H1 (cell line): ENCODE data around the gene OPCML. TPM values are rescaled to one million over a fixed set of nuclear protein-coding genes. Genes with fewer than 3 reads are reported as not detected.

Experiments used
- CTCF ChIA-PET: fragments of 300-600 bp; sonication (Branson Sonifier 250); formaldehyde crosslinking; loops from one replicate; lab custom pipeline; 2021; ENCODE audit not compliant: partially characterized antibody; lab: Charles Lee
- POLR2A ChIA-PET: fragments of 300-600 bp; sonication (Branson Sonifier 250); formaldehyde crosslinking; loops from one replicate; lab custom pipeline; 2021; ENCODE audit warnings: inconsistent platforms; ENCODE audit not compliant: partially characterized antibody; lab: Charles Lee
- DNase-seq, 2 experiments: peaks; one replicate each; pipeline versions ENCODE4 v3.0.0 to v3.0.0-alpha.2; 2010 to 2022; ENCODE audit warnings: low spot score in 2 of 2, low read depth in 1 of 2, mixed read lengths in 1 of 2
- FAIRE-seq: peaks from 2 replicates; lab custom pipeline; 2011; peaks lifted over from hg19 to GRCh38; lab: Jason Lieb, UNC
- H2AFZ ChIP-seq: 2 replicates; pipeline ENCODE4 v1.8.1; 2012; ENCODE audit warnings: low read length, inconsistent platforms
- H2AK5ac ChIP-seq: 2 replicates; pipeline ENCODE4 v1.6.1; 2013; ENCODE audit warnings: low read depth, low read length
- H2BK120ac ChIP-seq: replicated peaks from 2 replicates; pipeline ENCODE3; 2013; ENCODE audit warnings: low read depth, low read length, inconsistent platforms
- H2BK12ac ChIP-seq: 2 replicates; pipeline ENCODE4 v1.6.1; 2013; ENCODE audit warnings: low read depth, low read length
- H2BK15ac ChIP-seq: 2 replicates; pipeline ENCODE4 v1.6.1; 2013; ENCODE audit warnings: low read length
- H2BK20ac ChIP-seq: 2 replicates; pipeline ENCODE4 v1.6.1; 2013; ENCODE audit warnings: low read length
- H2BK5ac ChIP-seq: 2 replicates; pipeline ENCODE4 v1.6.1; 2013; ENCODE audit warnings: low read depth, low read length
- H3K14ac ChIP-seq: 2 replicates; pipeline ENCODE4 v1.6.1; 2013; ENCODE audit warnings: inconsistent platforms; ENCODE audit not compliant: insufficient read length
- H3K18ac ChIP-seq: 2 replicates; pipeline ENCODE4 v1.6.1; 2013; ENCODE audit warnings: low read length; ENCODE audit errors: extremely low read depth
- H3K23ac ChIP-seq: 2 replicates; pipeline ENCODE4 v1.6.1; 2013; ENCODE audit warnings: inconsistent platforms; ENCODE audit not compliant: insufficient read length
- H3K23me2 ChIP-seq: 2 replicates; pipeline ENCODE4 v1.6.1; 2013; ENCODE audit warnings: low read depth, low read length
- H3K27ac ChIP-seq: 2 replicates; pipeline ENCODE4 v1.6.1; 2011; ENCODE audit warnings: low read depth, low read length, inconsistent platforms
- H3K27me3 ChIP-seq, 4 experiments: replicated peaks in 1 of 4; 1 replicate in 1 of 4; 2 replicates in 3 of 4; pipeline versions ENCODE4 v1.6.1 to v1.8.1; 2011 to 2013; ENCODE audit warnings: low read length in 3 of 4, mild to moderate bottlenecking in 3 of 4, inconsistent platforms in 2 of 4, mixed read lengths in 2 of 4, moderate library complexity in 1 of 4; ENCODE audit not compliant: control insufficient read depth in 3 of 4, insufficient read depth in 3 of 4; ENCODE audit errors: extremely low read depth in 1 of 4
- H3K36me3 ChIP-seq, 4 experiments: 2 replicates each; pipeline versions ENCODE4 v1.6.1 to v1.8.1; 2011 to 2013; ENCODE audit warnings: mild to moderate bottlenecking in 4 of 4, low read length in 3 of 4, moderate library complexity in 2 of 4, control low read depth in 1 of 4, inconsistent platforms in 1 of 4; ENCODE audit not compliant: insufficient read depth in 4 of 4, control insufficient read depth in 2 of 4
- H3K4ac ChIP-seq: replicated peaks from 2 replicates; pipeline ENCODE3; 2013; ENCODE audit warnings: low read length, low read depth, mixed read lengths, inconsistent platforms; ENCODE audit not compliant: insufficient read length
- H3K4me1 ChIP-seq, 4 experiments: replicated peaks in 1 of 4; 1 replicate in 1 of 4; 2 replicates in 3 of 4; pipeline versions ENCODE4 v1.6.1 to v1.8.1; 2011 to 2013; ENCODE audit warnings: low read length in 3 of 4, inconsistent platforms in 2 of 4, mixed read lengths in 1 of 4; ENCODE audit not compliant: insufficient read depth in 4 of 4, control insufficient read depth in 3 of 4
- H3K4me2 ChIP-seq, 2 experiments: 2 replicates each; pipeline versions ENCODE4 v1.6.1 to v1.8.1; 2011 to 2013; ENCODE audit warnings: low read depth in 2 of 2, low read length in 2 of 2, control low read depth in 1 of 2, inconsistent platforms in 1 of 2, mild to moderate bottlenecking in 1 of 2; ENCODE audit not compliant: insufficient read depth in 1 of 2
- H3K4me3 ChIP-seq, 4 experiments: fragments of 200-600, 300-600 bp in 1 of 4; sonication (generic), shearing (Covaris generic), sonication (Bioruptor Twin) in 1 of 4; 2 replicates each; pipeline versions ENCODE4 v1.5.1 to v1.8.1; 2011 to 2016; ENCODE audit warnings: low read length in 4 of 4, low read depth in 3 of 4, control low read depth in 2 of 4, inconsistent platforms in 2 of 4, mild to moderate bottlenecking in 2 of 4, mixed read lengths in 1 of 4, moderate library complexity in 1 of 4; ENCODE audit not compliant: insufficient read depth in 2 of 4; ENCODE audit errors: extremely low read depth in 1 of 4
- H3K56ac ChIP-seq: replicated peaks from 2 replicates; pipeline ENCODE3; 2013; ENCODE audit warnings: low read depth, mild to moderate bottlenecking, mixed read lengths, low read length, inconsistent platforms; ENCODE audit not compliant: insufficient read length
- H3K79me1 ChIP-seq: 2 replicates; pipeline ENCODE4 v1.6.1; 2013; ENCODE audit warnings: low read depth, low read length, control low read depth
- H3K79me2 ChIP-seq, 2 experiments: 2 replicates each; pipeline versions ENCODE4 v1.6.1 to v1.8.1; 2012 to 2013; ENCODE audit warnings: low read length in 2 of 2, mild to moderate bottlenecking in 2 of 2, inconsistent platforms in 1 of 2; ENCODE audit not compliant: insufficient read depth in 2 of 2, control insufficient read depth in 1 of 2
- H3K9ac ChIP-seq, 4 experiments: replicated peaks in 1 of 4; 1 replicate in 1 of 4; 2 replicates in 3 of 4; pipeline versions ENCODE4 v1.6.1 to v1.8.1; 2011 to 2013; ENCODE audit warnings: low read depth in 3 of 4, low read length in 3 of 4, control low read depth in 2 of 4, mild to moderate bottlenecking in 2 of 4, moderate library complexity in 2 of 4, inconsistent platforms in 1 of 4; ENCODE audit errors: extremely low read depth in 1 of 4
- H3K9me3 ChIP-seq, 2 experiments: 2 replicates each; pipeline versions ENCODE4 v1.6.1 to v1.8.1; 2012 to 2013; ENCODE audit warnings: mild to moderate bottlenecking in 2 of 2, moderate library complexity in 2 of 2, control low read depth in 1 of 2, inconsistent platforms in 1 of 2, low read depth in 1 of 2, low read length in 1 of 2, mixed read lengths in 1 of 2; ENCODE audit not compliant: insufficient read depth in 2 of 2
- H4K20me1 ChIP-seq, 2 experiments: replicated peaks in 1 of 2; 2 replicates each; pipeline versions ENCODE3 to v1.8.1; 2011 to 2013; ENCODE audit warnings: inconsistent platforms in 2 of 2, low read length in 2 of 2, mild to moderate bottlenecking in 1 of 2; ENCODE audit not compliant: insufficient read depth in 2 of 2, control insufficient read depth in 1 of 2
- H4K5ac ChIP-seq: 2 replicates; pipeline ENCODE4 v1.6.1; 2013; ENCODE audit warnings: low read length, low read depth, mixed read lengths, inconsistent platforms; ENCODE audit not compliant: insufficient read length
- H4K8ac ChIP-seq: 2 replicates; pipeline ENCODE4 v1.8.0; 2013; ENCODE audit warnings: mild to moderate bottlenecking, moderate library complexity, low read length, inconsistent platforms; ENCODE audit not compliant: insufficient read depth; ENCODE audit errors: extremely low read depth
- H4K91ac ChIP-seq: replicated peaks from 2 replicates; pipeline ENCODE3; 2013; ENCODE audit warnings: low read length, mixed read lengths, inconsistent platforms; ENCODE audit not compliant: insufficient read length
- BRCA1 ChIP-seq: IDR thresholded peaks from 2 replicates; pipeline ENCODE4 v1.6.1; 2012; ENCODE audit warnings: low read depth, low read length, improper control_type of control experiment
- CEBPB ChIP-seq: IDR thresholded peaks from 2 replicates; pipeline ENCODE4 v1.6.1; 2012; ENCODE audit warnings: low read depth, low read length
- CHD1 ChIP-seq: IDR thresholded peaks from 2 replicates; pipeline ENCODE4 v1.6.1; 2012; ENCODE audit warnings: low read depth, low read length, improper control_type of control experiment
- EP300 ChIP-seq, 2 experiments: IDR thresholded peaks; 1 replicate in 1 of 2; 2 replicates in 1 of 2; pipeline ENCODE4 v1.6.1; 2011 to 2012; ENCODE audit warnings: low read depth in 2 of 2, low read length in 2 of 2, mild to moderate bottlenecking in 2 of 2, borderline replicate concordance in 1 of 2, inconsistent platforms in 1 of 2, moderate library complexity in 1 of 2
- FOSL1 ChIP-seq: IDR thresholded peaks from 2 replicates; pipeline ENCODE4 v1.6.1; 2011; ENCODE audit warnings: mild to moderate bottlenecking, low read depth, low read length, moderate library complexity; ENCODE audit not compliant: insufficient read depth
- HDAC6 ChIP-seq: IDR thresholded peaks from one replicate; pipeline ENCODE4 v1.7.1; 2012; ENCODE audit warnings: low read depth, mild to moderate bottlenecking, inconsistent platforms, low read length, moderate library complexity
- JUN ChIP-seq: IDR thresholded peaks from 2 replicates; pipeline ENCODE4 v1.6.1; 2011; ENCODE audit warnings: low read depth, mild to moderate bottlenecking, improper control_type of control experiment, low read length
- MAFK ChIP-seq: IDR thresholded peaks from 2 replicates; pipeline ENCODE4 v1.6.1; 2012; ENCODE audit warnings: low read depth, mild to moderate bottlenecking, improper control_type of control experiment, low read length
- RNF2 ChIP-seq: fragments of 200-900, 300-1000 bp; sonication (generic); IDR thresholded peaks from 2 replicates; pipeline ENCODE4 v1.7.1; 2016; ENCODE audit warnings: borderline replicate concordance, low read depth, mild to moderate bottlenecking, antibody characterized with exemption, low read length; ENCODE audit not compliant: poor library complexity, severe bottlenecking; ENCODE audit errors: missing control alignments
- SIN3A ChIP-seq, 2 experiments: IDR thresholded peaks in 1 of 2; conservative IDR thresholded peaks in 1 of 2; 2 replicates each; pipeline ENCODE4 v1.6.1; 2011 to 2012; ENCODE audit warnings: low read length in 2 of 2, improper control_type of control experiment in 1 of 2, low read depth in 1 of 2, mild to moderate bottlenecking in 1 of 2
- SP2 ChIP-seq: IDR thresholded peaks from 2 replicates; pipeline ENCODE4 v1.6.1; 2012; ENCODE audit warnings: mild to moderate bottlenecking, low read length, inconsistent platforms
- TAF7 ChIP-seq: optimal IDR thresholded peaks from 2 replicates; pipeline ENCODE3; 2011; ENCODE audit warnings: low read depth, mild to moderate bottlenecking, inconsistent platforms, low read length, moderate library complexity, borderline replicate concordance
- TCF12 ChIP-seq: IDR thresholded peaks from 2 replicates; pipeline ENCODE4 v1.6.1; 2011; ENCODE audit warnings: low read depth, mild to moderate bottlenecking, low read length
- ZNF274 ChIP-seq: IDR thresholded peaks from 2 replicates; pipeline ENCODE4 v1.7.0; 2012; ENCODE audit warnings: low read length, borderline replicate concordance; ENCODE audit errors: extremely low read depth
- WGBS, 2 experiments: shearing (Covaris generic) in 1 of 2; methylation state at CpG; one replicate each; pipeline versions ENCODE4 v1.1.6 to v1.1.7; 2013 to 2015; ENCODE audit warnings: low lambda C conversion rate in 2 of 2, mixed read lengths in 2 of 2, inconsistent platforms in 1 of 2, low coverage in 1 of 2, missing lambda C conversion rate in 1 of 2; ENCODE audit not compliant: insufficient replicate concordance in 2 of 2, insufficient coverage in 1 of 2, insufficient read length in 1 of 2; ENCODE audit errors: extremely low coverage in 1 of 2, missing lambda C conversion rate in 1 of 2; 5-methylcytosine and 5-hydroxymethylcytosine counted together
- polyA plus RNA-seq, 7 experiments: library from polyadenylated mRNA; depleted of rRNA in 3 of 7; stranded (reverse) in 5 of 7; unstranded in 2 of 7; fragments of >200 nt in 5 of 7; fragments of 200-250 nt in 2 of 7; gene quantifications; 1 replicate in 5 of 7; 2 replicates in 1 of 7; 4 replicates in 1 of 7; pipeline versions ENCODE4 v1.2.1 to v1.2.3, GENCODE V29; 2011 to 2013; ENCODE audit warnings: missing spikeins in 2 of 7, mixed read lengths in 2 of 7
- total RNA-seq: library from RNA; stranded (reverse); fragmentation: NEBNext Ultra II Directional; extraction: Animal tissue kit (Norgen Biotek cat#: 25700); gene quantifications from 2 replicates; pipeline ENCODE4 v1.2.1, GENCODE V29; 2021

Gene OPCML
- total and polyA plus RNA-seq, 2 of the 8 experiments (the other 6 are each of a cell fraction or from before 2014, with no cell fraction given): 2.3 to 3.1 TPM

DNA sequence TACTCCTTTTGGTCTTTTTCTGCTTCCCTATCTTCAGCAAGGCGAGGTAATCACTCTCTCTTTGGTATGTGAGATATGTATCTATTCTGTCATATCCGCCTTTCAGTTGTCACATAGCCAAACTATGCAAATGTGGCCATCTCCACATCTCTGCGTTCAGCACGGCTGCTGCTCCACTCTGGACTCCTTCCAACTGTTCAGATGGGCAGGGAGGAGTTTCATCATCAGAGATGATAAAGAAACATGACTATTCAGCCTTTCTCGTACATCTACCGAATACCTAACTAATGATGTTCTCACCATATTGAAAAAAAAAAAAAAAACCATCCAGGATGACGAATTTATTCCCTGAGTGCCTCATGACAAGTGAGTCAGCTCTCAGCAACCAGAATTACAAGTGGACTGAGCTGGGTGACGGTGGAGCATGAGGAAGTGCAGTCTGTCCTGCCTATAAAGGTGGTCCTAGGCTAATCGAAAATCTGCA lies 899.6 kb downstream of the OPCML start:
- Histone ChIP-seq H3K4me3 (no peak overlapping the region), H4K20me1 (no peaks in the 10 kb centered on the region), H3K4me1 (no peaks in the 10 kb centered on the region), H3K56ac (no peak overlapping the region), H3K14ac (no peak overlapping the region), H3K79me1 (no peaks in the 10 kb centered on the region), H2AK5ac (no peak overlapping the region), H2AFZ (no peak overlapping the region), H3K9me3 (0 out of 4 replicates have a peak, but pooled peaks cover 0 to 2% of the 10 kb centered on the region in 2 experiments), H3K9ac (no peak overlapping the region), H3K79me2 (no peaks in the 10 kb centered on the region), H3K4ac (no peak overlapping the region), H3K27me3 (no peaks in the 10 kb centered on the region), H2BK20ac (no peak overlapping the region), H4K91ac (no peak overlapping the region), H3K4me2 (no peak overlapping the region), H2BK120ac (no peak overlapping the region), H2BK12ac (no peak overlapping the region), H3K23ac (no peak overlapping the region), H3K18ac (no peak overlapping the region), H3K36me3 (no peaks in the 10 kb centered on the region), H2BK5ac (no peak overlapping the region), H4K5ac (no peak overlapping the region), H4K8ac (no peak overlapping the region), H2BK15ac (no peak overlapping the region), H3K23me2 (no peaks in the 10 kb centered on the region), H3K27ac (no peak overlapping the region)
- no peak for FAIRE-seq
- ChIA-PET CTCF (interaction anchor here (0.8 kb wide), 1 partner anchor 488 kb away, joined by 3 read pairs; no protein-coding TSS in a partner anchor), POLR2A (no interaction called here)
- 93% methylated on average over 9 of the region's 9 CpGs; no CpG with 5 or more reads in 1 of the 2 experiments for WGBS, 2 experiments
- no peak for DNase-seq
- no peak for TF ChIP-seq MAFK
- no peak for TF ChIP-seq CHD1
- no peak for TF ChIP-seq RNF2
- TF ChIP-seq SP2: no peak
- TF ChIP-seq TCF12: no peak
- no peak for TF ChIP-seq CEBPB
- TF ChIP-seq FOSL1: no peak
- no peak for TF ChIP-seq TAF7
- no peak for TF ChIP-seq HDAC6
- no peak for TF ChIP-seq BRCA1
- TF ChIP-seq EP300 (IDR thresholded peaks at IDR 0.05; ENCODE audit: borderline replicate concordance in 1 of 2, low read depth in 2 of 2, low read length in 2 of 2): no peak
- TF ChIP-seq SIN3A (conservative IDR thresholded peaks at IDR 0.05 in 1 of 2, IDR thresholded peaks at IDR 0.05 in 1 of 2; ENCODE audit: low read depth in 1 of 2, low read length in 2 of 2): no peak
- TF ChIP-seq ZNF274: no peak
- TF ChIP-seq JUN: no peak
